Measurements from ENCODE around the gene ALK.

- TF ChIP-seq CTCF (IDR thresholded peaks at IDR 0.05) (no peak), POLR2A (IDR thresholded peaks at IDR 0.05) (no peak)
Observed at GRCh38 chr2:29325544-29325943, 595.8 kb downstream of the ALK start.
